Loucy (cell line): Measurements from ENCODE around the gene KRT86.

Source experiments
- CTCF ChIP-seq: fragments of 200-600 bp; sonication (generic); conservative IDR thresholded peaks from 2 replicates; pipeline ENCODE4 v1.5.1; 2014; ENCODE audit warnings: mild to moderate bottlenecking, antibody characterized with exemption, low read length
- EZH2phosphoT487 ChIP-seq: fragments of 200-600 bp; IDR thresholded peaks from 2 replicates; pipeline ENCODE4 v1.6.1; 2018; ENCODE audit warnings: antibody characterized with exemption, mild to moderate bottlenecking, moderate library complexity, borderline replicate concordance

- no peak for TF ChIP-seq CTCF
- no peak for TF ChIP-seq EZH2phosphoT487
Observed at GRCh38 chr12:52347551-52348510, 73.4 kb downstream of the KRT86 start.
